Liver (tissue), 9 donors: ENCODE data around the gene PALM3. TPM values are rescaled to one million over a fixed set of nuclear protein-coding genes. Genes with fewer than 3 reads are reported as not detected.
A peak's percentile ranks its signal among the peaks of the same experiment; 100 is the strongest.

Experiments
- DNase-seq: peaks from one replicate; pipeline ENCODE4 v3.0.0-alpha.2; 2017; ENCODE audit warnings: low spot score
- H3K27ac ChIP-seq, 2 donors: one replicate each; pipeline ENCODE4 v1.7.0; 2013; ENCODE audit warnings: inconsistent platforms in 2 of 2, low read length in 2 of 2, control low read depth in 1 of 2, low read depth in 1 of 2, mild to moderate bottlenecking in 1 of 2
- H3K27me3 ChIP-seq, 4 donors: one replicate each; pipeline versions ENCODE4 v1.6.1 to v1.7.0; 2013; ENCODE audit warnings: low read length in 3 of 4, inconsistent platforms in 1 of 4, mild to moderate bottlenecking in 1 of 4, moderate library complexity in 1 of 4; ENCODE audit not compliant: control insufficient read depth in 4 of 4, insufficient read depth in 4 of 4
- H3K36me3 ChIP-seq, 4 donors: one replicate each; pipeline versions ENCODE4 v1.6.1 to v1.7.0; 2013; ENCODE audit warnings: low read length in 3 of 4, mild to moderate bottlenecking in 3 of 4, low read depth in 1 of 4, moderate library complexity in 1 of 4; ENCODE audit not compliant: control insufficient read depth in 4 of 4, insufficient read depth in 3 of 4
- H3K4me1 ChIP-seq, 4 donors: one replicate each; pipeline versions ENCODE4 v1.6.1 to v1.7.0; 2013; ENCODE audit warnings: low read length in 3 of 4, mild to moderate bottlenecking in 3 of 4, moderate library complexity in 1 of 4; ENCODE audit not compliant: control insufficient read depth in 4 of 4, insufficient read depth in 4 of 4
- H3K4me3 ChIP-seq, 3 donors: one replicate each; pipeline versions ENCODE4 v1.6.1 to v1.7.0; 2013; ENCODE audit warnings: low read length in 3 of 3, control low read depth in 1 of 3, low read depth in 1 of 3, mild to moderate bottlenecking in 1 of 3
- H3K9ac ChIP-seq, 2 donors: one replicate each; pipeline ENCODE4 v1.7.0; 2013; ENCODE audit warnings: low read length in 2 of 2, mild to moderate bottlenecking in 2 of 2, moderate library complexity in 2 of 2, control low read depth in 1 of 2, low read depth in 1 of 2
- H3K9me3 ChIP-seq, 4 donors: one replicate each; pipeline versions ENCODE4 v1.6.1 to v1.7.0; 2013; ENCODE audit warnings: low read length in 3 of 4; ENCODE audit not compliant: control insufficient read depth in 4 of 4
- ATF3 ChIP-seq: IDR thresholded peaks from 2 replicates; pipeline ENCODE4 v1.6.1; 2016; ENCODE audit warnings: antibody characterized with exemption
- CTCF ChIP-seq: fragments of 150-350 bp; IDR thresholded peaks from 2 replicates; pipeline ENCODE4 v1.5.1; 2017; ENCODE audit warnings: improper control_type of control experiment, low read depth, low read length; ENCODE audit not compliant: missing input control
- EGR1 ChIP-seq, 2 donors: IDR thresholded peaks; 2 replicates each; pipeline ENCODE4 v1.6.1; 2016 to 2018; ENCODE audit warnings: antibody characterized with exemption in 2 of 2, low read depth in 2 of 2
- FOXA1 ChIP-seq: IDR thresholded peaks from 2 replicates; pipeline ENCODE4 v1.6.1; 2016; ENCODE audit warnings: antibody characterized with exemption
- FOXA2 ChIP-seq: IDR thresholded peaks from 2 replicates; pipeline ENCODE4 v1.6.1; 2016; ENCODE audit warnings: antibody characterized with exemption
- GABPA ChIP-seq, 2 donors: IDR thresholded peaks in 1 of 2; conservative IDR thresholded peaks in 1 of 2; 2 replicates each; pipeline ENCODE4 v1.6.1; 2016; ENCODE audit warnings: antibody characterized with exemption in 2 of 2, mild to moderate bottlenecking in 1 of 2, moderate library complexity in 1 of 2
- HNF4A ChIP-seq, 2 donors: conservative IDR thresholded peaks; 2 replicates each; pipeline ENCODE4 v1.6.1; 2016; ENCODE audit warnings: antibody characterized with exemption in 2 of 2, mild to moderate bottlenecking in 2 of 2
- HNF4G ChIP-seq: IDR thresholded peaks from 2 replicates; pipeline ENCODE4 v1.6.1; 2016; ENCODE audit warnings: antibody characterized with exemption
- JUND ChIP-seq, 2 donors: IDR thresholded peaks; 2 replicates each; pipeline ENCODE4 v1.6.1; 2016; ENCODE audit warnings: antibody characterized with exemption in 2 of 2
- MAX ChIP-seq: IDR thresholded peaks from 2 replicates; pipeline ENCODE4 v1.6.1; 2016; ENCODE audit warnings: antibody characterized with exemption
- NR2F2 ChIP-seq: IDR thresholded peaks from 2 replicates; pipeline ENCODE4 v1.6.1; 2016; ENCODE audit warnings: antibody characterized with exemption
- RAD21 ChIP-seq, 2 donors: IDR thresholded peaks; 2 replicates each; pipeline ENCODE4 v1.6.1; 2016; ENCODE audit warnings: antibody characterized with exemption in 2 of 2, mild to moderate bottlenecking in 2 of 2
- REST ChIP-seq: IDR thresholded peaks from 2 replicates; pipeline ENCODE4 v1.6.1; 2016; ENCODE audit warnings: antibody characterized with exemption, mild to moderate bottlenecking
- RXRA ChIP-seq, 2 donors: IDR thresholded peaks; 2 replicates each; pipeline ENCODE4 v1.6.1; 2017 to 2018; ENCODE audit warnings: antibody characterized with exemption in 2 of 2, mild to moderate bottlenecking in 1 of 2
- SP1 ChIP-seq: IDR thresholded peaks from 2 replicates; pipeline ENCODE4 v1.6.1; 2018; ENCODE audit warnings: antibody characterized with exemption, mild to moderate bottlenecking
- TAF1 ChIP-seq: conservative IDR thresholded peaks from 2 replicates; pipeline ENCODE4 v1.6.1; 2016; ENCODE audit warnings: antibody characterized with exemption, mild to moderate bottlenecking
- YY1 ChIP-seq: IDR thresholded peaks from 2 replicates; pipeline ENCODE4 v1.6.1; 2016; ENCODE audit warnings: antibody characterized with exemption, mild to moderate bottlenecking
- ZBTB33 ChIP-seq: IDR thresholded peaks from 2 replicates; pipeline ENCODE4 v1.6.1; 2016; ENCODE audit warnings: antibody characterized with exemption
- WGBS: extraction: QIAGEN DNeasy Blood & Tissue Kit; methylation state at CpG from one replicate; pipeline ENCODE4 v1.1.7; 2013; 5-methylcytosine and 5-hydroxymethylcytosine counted together
- polyA plus RNA-seq, 2 donors: library from polyadenylated mRNA; stranded (reverse) in 1 of 2; unstranded in 1 of 2; fragments of 200-250 nt in 1 of 2; fragments of >200 nt in 1 of 2; fragmentation: Nextera tagmentation in 1 of 2; extraction: Ambion mirVana in 1 of 2; gene quantifications; one replicate each; pipeline versions ENCODE4 v1.2.1 to v1.2.3, GENCODE V29; 2013 to 2015
- total RNA-seq, 2 donors: library from RNA; depleted of rRNA; stranded (reverse); fragments of >200 nt; gene quantifications; one replicate each; pipeline ENCODE4 v1.2.3, GENCODE V29; 2014
- donor health status: healthy.
- donor health status: healthy.
- donor health status: healthy.
- donor health status: healthy.
- donor health status: healthy.

Gene PALM3
- total and polyA plus RNA-seq, 4 donors: 1.4 to 17.9 (median 5.9) TPM

GRCh38 chr19:14015524-14016035 lies 46.3 kb downstream of the PALM3 start:
- H3K36me3 ChIP-seq: no peaks in the 10 kb centered on the region
- DNase-seq: no peak
- no peaks in the 10 kb centered on the region for H3K27me3 ChIP-seq
- TF ChIP-seq NR2F2 (no peak), SP1 (peak; percentile 49), REST (no peak), EGR1 (IDR thresholded peaks at IDR 0.05; ENCODE audit: low read depth in 2 of 2) (no peak), FOXA1 (no peak), ATF3 (no peak), RAD21 (IDR thresholded peaks at IDR 0.05) (no peak), YY1 (no peak), TAF1 (no peak), RXRA (IDR thresholded peaks at IDR 0.05) (peak; percentile 3 to 4), CTCF (no peak), ZBTB33 (no peak), HNF4A (conservative IDR thresholded peaks at IDR 0.05) (peak in 1 of 2 donors; percentile 51), FOXA2 (no peak), MAX (no peak), GABPA (IDR thresholded peaks at IDR 0.05 in 1 of 2, conservative IDR thresholded peaks at IDR 0.05 in 1 of 2) (no peak), HNF4G (peak; percentile 14), JUND (IDR thresholded peaks at IDR 0.05) (no peak)
- WGBS: 57% methylated on average over 8 of the region's 8 CpGs
- peaks cover 0 to 9% (median 4%) of the 10 kb centered on the region in 4 donors for H3K4me1 ChIP-seq
- H3K9me3 ChIP-seq: no peaks in the 10 kb centered on the region
- no peak overlapping the region for H3K27ac ChIP-seq
- H3K4me3 ChIP-seq: no peak overlapping the region
- no peak overlapping the region for H3K9ac ChIP-seq
